Measurements from ENCODE around the gene PLPP2.

DNA sequence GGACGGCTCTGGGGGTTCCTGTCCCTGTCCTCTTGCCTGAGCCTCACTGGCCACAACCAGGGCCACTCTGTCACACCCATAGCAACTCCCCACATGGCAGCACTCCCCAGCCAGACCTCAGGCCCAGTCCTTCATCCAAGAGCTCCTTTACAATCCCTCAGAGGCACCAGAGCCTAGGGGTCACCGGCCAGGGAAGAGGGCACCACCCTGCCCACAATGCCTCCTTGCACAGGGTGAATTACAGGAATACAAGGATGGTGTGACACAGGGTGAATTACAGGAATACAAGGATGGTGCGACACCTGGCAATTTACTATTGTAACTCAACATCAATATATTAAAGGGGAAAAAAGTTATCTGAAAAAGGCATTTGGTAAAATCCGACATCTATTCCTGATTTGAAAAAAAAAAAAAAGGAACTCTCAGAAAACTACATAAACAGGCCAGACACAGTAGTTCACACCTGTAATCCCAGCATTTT is 36.9 kb upstream of the PLPP2 start:
- TF ChIP-seq CTCF (IDR thresholded peaks at IDR 0.05) (no peak), POLR2A (IDR thresholded peaks at IDR 0.05) (no peak)

Data from upper lobe of left lung (tissue), 4 donors.